ENCODE measurements around the gene AQP7.

The AQP7 gene

GRCh38 chr9:33440609-33441008 lies 38.2 kb upstream of the AQP7 start:
- H3K9ac ChIP-seq (ENCODE audit: low read length): no peak overlapping the region
- no peak for DNase-seq (ENCODE audit: low read depth)
- no peak overlapping the region for H3K4me3 ChIP-seq (ENCODE audit: low read length)
- no peaks in the 10 kb centered on the region for H3K9me3 ChIP-seq (ENCODE audit: control insufficient read depth, low read length)
- H3K36me3 ChIP-seq (ENCODE audit: control insufficient read depth, insufficient read depth, low read length, severe bottlenecking): peaks cover 13% of the 10 kb centered on the region
- peaks cover 14% of the 10 kb centered on the region for H3K27me3 ChIP-seq (replicated peaks; ENCODE audit: control insufficient read depth, insufficient read depth, low read length)
- H3K4me1 ChIP-seq (ENCODE audit: control insufficient read depth, insufficient read depth, low read length): peaks cover 18% of the 10 kb centered on the region

- H3K4me3 ChIP-seq (ENCODE audit: low read length): no peak overlapping the region
- H3K27me3 ChIP-seq (replicated peaks; ENCODE audit: control insufficient read depth, insufficient read depth, low read length): peaks cover 18% of the 10 kb centered on the region
- peaks cover 13% of the 10 kb centered on the region for H3K36me3 ChIP-seq (ENCODE audit: control insufficient read depth, insufficient read depth, low read length, severe bottlenecking)
- no peaks in the 10 kb centered on the region for H3K9me3 ChIP-seq (ENCODE audit: control insufficient read depth, low read length)
- no peak overlapping the region for H3K9ac ChIP-seq (ENCODE audit: low read length)
- DNase-seq (ENCODE audit: low read depth): no peak
- H3K4me1 ChIP-seq (ENCODE audit: control insufficient read depth, insufficient read depth, low read length): peaks cover 16% of the 10 kb centered on the region
Measured at GRCh38 chr9:33440204-33440603, 37.8 kb upstream of the AQP7 start.

- H3K4me3 ChIP-seq (ENCODE audit: low read length): no peak overlapping the region
- no peaks in the 10 kb centered on the region for H3K9me3 ChIP-seq (ENCODE audit: control insufficient read depth, low read length)
- H3K4me1 ChIP-seq (ENCODE audit: control insufficient read depth, insufficient read depth, low read length): peaks cover 16% of the 10 kb centered on the region
- H3K27me3 ChIP-seq (replicated peaks; ENCODE audit: control insufficient read depth, insufficient read depth, low read length): peaks cover 22% of the 10 kb centered on the region
- H3K9ac ChIP-seq (ENCODE audit: low read length): no peak overlapping the region
- peaks cover 13% of the 10 kb centered on the region for H3K36me3 ChIP-seq (ENCODE audit: control insufficient read depth, insufficient read depth, low read length, severe bottlenecking)
- peak; percentile 14 for DNase-seq (ENCODE audit: low read depth)
Measured at GRCh38 chr9:33439731-33440130, 37.4 kb upstream of the AQP7 start.

DNA sequence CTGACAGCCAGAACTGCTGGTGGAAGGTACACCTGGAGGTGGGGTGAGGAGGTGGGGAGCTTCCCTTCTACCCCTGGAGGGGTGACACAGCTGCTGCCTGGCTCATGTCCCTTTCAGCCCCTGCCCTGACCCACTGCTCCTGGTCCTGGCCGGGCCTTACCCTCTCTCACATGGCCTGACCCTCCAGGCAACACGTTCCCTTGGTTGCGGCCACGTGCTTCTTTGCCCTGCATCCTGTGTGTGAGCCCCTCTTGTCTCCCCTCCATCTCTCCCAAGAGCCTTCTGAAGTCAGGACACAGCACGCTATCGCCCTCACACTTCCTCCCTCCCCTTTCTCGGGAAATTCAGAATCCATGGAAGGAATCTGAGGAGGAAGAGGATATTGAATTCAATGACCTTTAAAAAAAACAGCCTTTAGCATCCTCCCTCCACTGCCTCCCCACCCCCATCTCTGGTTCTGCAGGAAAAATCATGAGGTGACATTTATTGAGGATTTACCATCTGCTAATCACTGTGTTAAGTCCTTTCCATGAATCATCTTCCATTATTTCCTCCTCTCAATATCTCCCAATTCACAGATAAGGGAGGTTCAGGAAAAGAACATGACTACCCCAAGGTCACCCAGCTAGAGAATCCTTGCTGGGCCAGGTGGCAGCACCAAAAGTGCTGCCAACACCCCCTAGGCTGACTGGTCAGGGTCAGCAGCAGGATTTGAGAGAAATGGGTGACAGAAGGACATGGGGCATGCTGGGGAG lies 36.7 kb upstream of the AQP7 start:
- Histone ChIP-seq H3K36me3 (ENCODE audit: control insufficient read depth, insufficient read depth, low read length, severe bottlenecking) (peaks cover 13% of the 10 kb centered on the region), H3K4me1 (ENCODE audit: control insufficient read depth, insufficient read depth, low read length) (peaks cover 16% of the 10 kb centered on the region), H3K27me3 (replicated peaks; ENCODE audit: control insufficient read depth, insufficient read depth, low read length) (peaks cover 22% of the 10 kb centered on the region), H3K9me3 (ENCODE audit: control insufficient read depth, low read length) (no peaks in the 10 kb centered on the region), H3K9ac (ENCODE audit: low read length) (no peak overlapping the region), H3K4me3 (ENCODE audit: low read length) (no peak overlapping the region)
- no peak for DNase-seq (ENCODE audit: low read depth)

- Histone ChIP-seq H3K4me3 (ENCODE audit: low read length) (no peak overlapping the region), H3K27me3 (replicated peaks; ENCODE audit: control insufficient read depth, insufficient read depth, low read length) (peaks cover 22% of the 10 kb centered on the region), H3K9me3 (ENCODE audit: control insufficient read depth, low read length) (no peaks in the 10 kb centered on the region), H3K9ac (ENCODE audit: low read length) (no peak overlapping the region), H3K4me1 (ENCODE audit: control insufficient read depth, insufficient read depth, low read length) (peaks cover 16% of the 10 kb centered on the region), H3K36me3 (ENCODE audit: control insufficient read depth, insufficient read depth, low read length, severe bottlenecking) (peaks cover 13% of the 10 kb centered on the region)
- DNase-seq (ENCODE audit: low read depth): no peak
Measured at GRCh38 chr9:33437898-33438297, 35.5 kb upstream of the AQP7 start.

DNA sequence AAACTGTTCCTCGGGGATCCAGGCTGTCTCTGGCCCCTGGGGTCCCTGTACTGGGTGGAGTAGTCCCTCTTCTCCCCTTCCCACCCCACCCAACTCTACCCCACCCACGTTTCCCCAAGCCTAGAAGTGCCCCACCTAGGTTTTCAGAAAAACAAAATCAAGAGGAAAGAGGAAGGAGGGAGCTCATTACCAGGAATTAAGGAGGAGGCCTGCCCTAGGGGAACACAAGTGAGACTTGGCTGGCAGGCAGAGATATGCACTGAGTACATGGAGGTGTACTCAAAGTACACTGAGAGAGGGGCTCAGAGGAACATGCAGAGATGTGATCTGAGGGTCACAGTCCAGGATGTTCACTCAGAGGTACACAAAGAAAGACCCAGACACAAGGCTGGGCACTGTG lies 34.8 kb upstream of the AQP7 start:
- Histone ChIP-seq H3K9me3 (ENCODE audit: control insufficient read depth, low read length) (no peaks in the 10 kb centered on the region), H3K4me1 (ENCODE audit: control insufficient read depth, insufficient read depth, low read length) (peaks cover 16% of the 10 kb centered on the region), H3K4me3 (ENCODE audit: low read length) (no peak overlapping the region), H3K9ac (ENCODE audit: low read length) (no peak overlapping the region), H3K36me3 (ENCODE audit: control insufficient read depth, insufficient read depth, low read length, severe bottlenecking) (peaks cover 7% of the 10 kb centered on the region), H3K27me3 (replicated peaks; ENCODE audit: control insufficient read depth, insufficient read depth, low read length) (peaks cover 22% of the 10 kb centered on the region)
- no peak for DNase-seq (ENCODE audit: low read depth)

- no peaks in the 10 kb centered on the region for H3K9me3 ChIP-seq (ENCODE audit: control insufficient read depth, low read length)
- peak; percentile 40 for DNase-seq (ENCODE audit: low read depth)
- H3K9ac ChIP-seq (ENCODE audit: low read length): no peak overlapping the region
- no peaks in the 10 kb centered on the region for H3K36me3 ChIP-seq (ENCODE audit: control insufficient read depth, insufficient read depth, low read length, severe bottlenecking)
- no peak overlapping the region for H3K4me3 ChIP-seq (ENCODE audit: low read length)
- H3K27me3 ChIP-seq (replicated peaks; ENCODE audit: control insufficient read depth, insufficient read depth, low read length): peaks cover 22% of the 10 kb centered on the region
- H3K4me1 ChIP-seq (ENCODE audit: control insufficient read depth, insufficient read depth, low read length): peaks cover 18% of the 10 kb centered on the region
Measured at GRCh38 chr9:33436445-33436844, 34.1 kb upstream of the AQP7 start.

GRCh38 chr9:33435821-33436277 lies 33.5 kb upstream of the AQP7 start:
- H3K9me3 ChIP-seq (ENCODE audit: control insufficient read depth, low read length): no peaks in the 10 kb centered on the region
- H3K36me3 ChIP-seq (ENCODE audit: control insufficient read depth, insufficient read depth, low read length, severe bottlenecking): no peaks in the 10 kb centered on the region
- H3K4me3 ChIP-seq (ENCODE audit: low read length): no peak overlapping the region
- peaks cover 24% of the 10 kb centered on the region for H3K4me1 ChIP-seq (ENCODE audit: control insufficient read depth, insufficient read depth, low read length)
- DNase-seq (ENCODE audit: low read depth): no peak
- no peak overlapping the region for H3K9ac ChIP-seq (ENCODE audit: low read length)
- H3K27me3 ChIP-seq (replicated peaks; ENCODE audit: control insufficient read depth, insufficient read depth, low read length): peaks cover 22% of the 10 kb centered on the region

DNA sequence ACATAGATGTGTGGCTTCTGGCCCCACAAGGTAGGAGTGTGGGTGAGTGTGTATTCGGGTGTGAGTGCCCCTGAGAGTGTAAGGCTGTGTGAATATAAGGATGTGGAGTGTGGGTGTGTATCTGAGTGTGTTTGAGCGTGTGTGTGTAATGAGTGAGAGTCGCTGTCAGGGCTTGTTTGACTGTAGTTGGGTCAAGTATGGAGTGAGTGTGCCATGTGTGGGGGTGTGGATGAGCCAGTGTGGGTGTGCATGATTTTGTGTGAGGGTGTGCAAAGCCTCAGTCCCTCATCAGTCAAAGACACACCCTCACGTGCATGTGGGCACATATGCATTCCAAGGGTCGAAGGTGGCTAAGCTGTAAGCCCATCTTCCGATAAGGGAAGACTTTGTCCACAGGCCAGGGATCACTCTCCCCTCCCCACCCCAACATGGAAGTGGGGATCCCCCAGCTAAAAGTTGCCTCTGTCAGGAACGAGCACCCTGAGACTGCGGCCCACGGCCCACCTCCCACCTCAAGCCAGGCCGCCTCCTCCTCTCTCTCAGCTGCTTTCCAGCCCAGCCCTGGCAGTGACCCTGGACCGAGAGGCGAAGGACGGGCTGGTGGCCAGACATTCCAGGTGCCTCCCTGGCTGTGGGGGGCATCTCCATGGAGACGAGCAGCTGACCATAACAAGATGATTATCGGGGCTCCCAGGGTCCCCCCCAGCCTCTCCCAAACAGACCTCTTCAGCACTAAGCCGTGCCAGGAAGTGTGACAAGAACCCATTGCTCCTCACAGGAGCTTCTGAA lies 32.1 kb upstream of the AQP7 start:
- no peak for DNase-seq (ENCODE audit: low read depth)
- H3K4me3 ChIP-seq (ENCODE audit: low read length): no peak overlapping the region

GRCh38 chr9:33433871-33434270 lies 31.5 kb upstream of the AQP7 start:
- Histone ChIP-seq H3K4me1 (ENCODE audit: control insufficient read depth, insufficient read depth, low read length) (peaks cover 19% of the 10 kb centered on the region), H3K9me3 (ENCODE audit: control insufficient read depth, low read length) (no peaks in the 10 kb centered on the region), H3K27me3 (replicated peaks; ENCODE audit: control insufficient read depth, insufficient read depth, low read length) (peaks cover 17% of the 10 kb centered on the region), H3K36me3 (ENCODE audit: control insufficient read depth, insufficient read depth, low read length, severe bottlenecking) (no peaks in the 10 kb centered on the region), H3K4me3 (ENCODE audit: low read length) (no peak overlapping the region), H3K9ac (ENCODE audit: low read length) (no peak overlapping the region)
- no peak for DNase-seq (ENCODE audit: low read depth)

More for the DNA sequence above, 32.1 kb upstream of the AQP7 start:
- H3K27me3 ChIP-seq (replicated peaks; ENCODE audit: control insufficient read depth, insufficient read depth, low read length): peaks cover 17% of the 10 kb centered on the region
- H3K36me3 ChIP-seq (ENCODE audit: control insufficient read depth, insufficient read depth, low read length, severe bottlenecking): no peaks in the 10 kb centered on the region
- peaks cover 20% of the 10 kb centered on the region for H3K4me1 ChIP-seq (ENCODE audit: control insufficient read depth, insufficient read depth, low read length)
- H3K9me3 ChIP-seq (ENCODE audit: control insufficient read depth, low read length): no peaks in the 10 kb centered on the region
- no peak overlapping the region for H3K9ac ChIP-seq (ENCODE audit: low read length)

- Histone ChIP-seq H3K36me3 (ENCODE audit: control insufficient read depth, insufficient read depth, low read length, severe bottlenecking) (no peaks in the 10 kb centered on the region), H3K4me1 (ENCODE audit: control insufficient read depth, insufficient read depth, low read length) (peaks cover 15% of the 10 kb centered on the region), H3K9me3 (ENCODE audit: control insufficient read depth, low read length) (no peaks in the 10 kb centered on the region), H3K4me3 (ENCODE audit: low read length) (no peak overlapping the region), H3K27me3 (replicated peaks; ENCODE audit: control insufficient read depth, insufficient read depth, low read length) (peaks cover 16% of the 10 kb centered on the region), H3K9ac (ENCODE audit: low read length) (no peak overlapping the region)
- DNase-seq (ENCODE audit: low read depth): no peak
Measured at GRCh38 chr9:33431420-33431819, 29.1 kb upstream of the AQP7 start.
